RWPE2 (cell line): ENCODE measurements around the gene CRABP1.

ENCODE experiments used
- ATAC-seq: fragments of 200-7000 bp; cut with Tn5 transposase; 3 replicates; pipeline ENCODE4 v1.9.1; 2021; ENCODE audit warnings: low read depth
- DNase-seq: peaks from one replicate; pipeline ENCODE4 v3.0.0-alpha.2; 2020; ENCODE audit warnings: low spot score
- H3K27ac ChIP-seq: fragments of 450-650 bp; 2 replicates; pipeline ENCODE4 v1.5.1; 2017; ENCODE audit warnings: mild to moderate bottlenecking; ENCODE audit not compliant: poor library complexity, severe bottlenecking
- H3K27me3 ChIP-seq: fragments of 250-450 bp; sonication (Bioruptor Pico); 2 replicates; pipeline ENCODE4 v1.5.1; 2021; ENCODE audit warnings: mild to moderate bottlenecking, moderate library complexity; ENCODE audit not compliant: insufficient read depth, poor library complexity, severe bottlenecking
- H3K36me3 ChIP-seq: fragments of 250-450 bp; sonication (Bioruptor Pico); 2 replicates; pipeline ENCODE4 v1.5.1; 2020; ENCODE audit warnings: low read depth, mild to moderate bottlenecking, moderate library complexity
- H3K4me1 ChIP-seq: fragments of 250-450 bp; sonication (Bioruptor Pico); 2 replicates; pipeline ENCODE4 v1.5.1; 2021; ENCODE audit warnings: mild to moderate bottlenecking, moderate library complexity; ENCODE audit not compliant: insufficient read depth, poor library complexity, severe bottlenecking
- H3K4me3 ChIP-seq: fragments of 250-450 bp; sonication (Bioruptor Pico); 2 replicates; pipeline ENCODE4 v1.5.1; 2021; ENCODE audit warnings: mild to moderate bottlenecking, moderate library complexity; ENCODE audit not compliant: severe bottlenecking
- H3K9me3 ChIP-seq: fragments of 250-450 bp; sonication (Bioruptor Pico); 2 replicates; pipeline ENCODE4 v1.5.1; 2021; ENCODE audit warnings: mild to moderate bottlenecking, moderate library complexity; ENCODE audit not compliant: severe bottlenecking
- CTCF ChIP-seq: fragments of 450-650 bp; IDR thresholded peaks from one replicate; pipeline ENCODE4 v1.5.1; 2017; ENCODE audit warnings: mild to moderate bottlenecking, moderate library complexity; ENCODE audit not compliant: poor library complexity, severe bottlenecking

Gene CRABP1

GRCh38 chr15:78343276-78344060 is 3.3 kb downstream of the CRABP1 start:
- H3K4me3 ChIP-seq: no peak overlapping the region
- peaks cover 76% of the 10 kb centered on the region for H3K27me3 ChIP-seq

GRCh38 chr15:78345396-78346125 is 5.4 kb downstream of the CRABP1 start:
- no peak for TF ChIP-seq CTCF
- H3K27me3 ChIP-seq: peaks cover 55% of the 10 kb centered on the region
- ATAC-seq: no peak
- H3K4me3 ChIP-seq: no peak overlapping the region
- H3K36me3 ChIP-seq: no peaks in the 10 kb centered on the region
- H3K9me3 ChIP-seq: no peaks in the 10 kb centered on the region
- DNase-seq: no peak
- H3K4me1 ChIP-seq: no peaks in the 10 kb centered on the region
- no peak overlapping the region for H3K27ac ChIP-seq

More at GRCh38 chr15:78343276-78344060, 3.3 kb downstream of the CRABP1 start:
- Histone ChIP-seq H3K36me3 (no peaks in the 10 kb centered on the region), H3K9me3 (no peaks in the 10 kb centered on the region), H3K4me1 (no peaks in the 10 kb centered on the region), H3K27ac (no peak overlapping the region)
- DNase-seq (no peak), ATAC-seq (no peak)
- no peak for TF ChIP-seq CTCF

GRCh38 chr15:78347586-78348543 is 7.7 kb downstream of the CRABP1 start:
- no peaks in the 10 kb centered on the region for H3K36me3 ChIP-seq
- H3K4me1 ChIP-seq: no peaks in the 10 kb centered on the region
- H3K27me3 ChIP-seq: peaks cover 32% of the 10 kb centered on the region
- DNase-seq (no peak), ATAC-seq (no peak; the same call in 2 of the 3 replicates)
- H3K27ac ChIP-seq: no peak overlapping the region
- H3K9me3 ChIP-seq: no peaks in the 10 kb centered on the region
- no peak for TF ChIP-seq CTCF
- H3K4me3 ChIP-seq: no peak overlapping the region

GRCh38 chr15:78350058-78350457 is 9.9 kb downstream of the CRABP1 start:
- Histone ChIP-seq H3K4me1 (no peaks in the 10 kb centered on the region), H3K27me3 (peaks cover 16% of the 10 kb centered on the region), H3K9me3 (no peaks in the 10 kb centered on the region), H3K36me3 (no peaks in the 10 kb centered on the region), H3K4me3 (no peak overlapping the region), H3K27ac (no peak overlapping the region)
- TF ChIP-seq CTCF: no peak
- no peak for ATAC-seq
- no peak for DNase-seq
